ENCODE data around the gene SH3RF3.

The SH3RF3 gene

DNA sequence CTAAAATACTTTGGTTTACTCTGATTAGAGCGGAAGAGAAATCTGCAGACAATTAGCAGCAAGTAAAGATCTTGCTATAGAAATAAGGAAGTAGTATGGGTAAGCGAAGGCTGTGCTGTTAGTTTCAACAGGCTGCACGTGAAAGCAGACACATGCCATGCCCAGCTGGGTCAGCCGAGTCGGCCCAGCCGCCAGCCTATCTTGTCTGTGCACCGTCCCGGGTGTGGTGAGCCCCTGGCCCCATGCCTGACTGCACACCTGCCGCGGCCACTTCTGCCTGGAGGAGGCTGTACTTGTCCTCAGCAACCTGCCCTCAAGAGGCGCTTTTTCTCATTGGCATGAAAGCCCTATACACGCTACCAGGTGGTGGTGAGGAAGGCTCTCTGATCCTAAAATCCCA lies 299.3 kb downstream of the SH3RF3 start:
- DNase-seq, result no peak

DNA sequence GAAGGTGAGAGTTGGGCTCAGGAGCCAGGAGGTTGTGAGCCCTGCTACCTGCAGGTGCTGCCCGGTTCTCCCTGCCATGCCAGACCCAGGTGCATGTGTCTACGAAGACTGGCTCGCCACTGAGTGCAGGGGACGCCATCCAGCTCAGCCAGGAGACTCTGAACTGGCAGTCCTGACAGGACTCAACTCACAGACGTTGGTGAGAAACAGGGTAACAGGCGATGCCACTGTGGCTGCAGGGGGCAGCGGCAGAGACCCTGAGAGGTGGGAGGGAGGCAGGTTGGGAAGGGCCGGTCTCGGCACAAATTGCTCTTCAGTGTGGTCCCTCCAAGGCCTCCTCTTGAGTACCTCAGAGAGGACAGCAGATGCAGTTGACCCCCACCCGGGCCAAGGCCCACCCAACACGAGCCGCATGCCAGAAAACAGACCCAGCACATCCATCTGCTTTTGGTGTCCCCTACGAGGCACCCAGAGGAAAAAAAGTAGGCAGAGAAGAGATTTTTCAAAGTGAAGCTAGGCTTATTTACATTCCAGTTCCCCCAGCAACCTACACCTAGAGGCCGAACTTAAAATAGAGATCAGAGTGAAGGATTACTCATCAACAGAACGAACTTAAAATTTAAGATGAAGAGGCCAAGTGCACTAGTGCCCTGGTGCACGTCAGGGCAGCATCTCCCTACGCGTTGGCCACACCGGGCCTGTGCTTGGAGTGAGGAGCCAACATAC lies 300.0 kb downstream of the SH3RF3 start:
- no peak for DNase-seq

DNA sequence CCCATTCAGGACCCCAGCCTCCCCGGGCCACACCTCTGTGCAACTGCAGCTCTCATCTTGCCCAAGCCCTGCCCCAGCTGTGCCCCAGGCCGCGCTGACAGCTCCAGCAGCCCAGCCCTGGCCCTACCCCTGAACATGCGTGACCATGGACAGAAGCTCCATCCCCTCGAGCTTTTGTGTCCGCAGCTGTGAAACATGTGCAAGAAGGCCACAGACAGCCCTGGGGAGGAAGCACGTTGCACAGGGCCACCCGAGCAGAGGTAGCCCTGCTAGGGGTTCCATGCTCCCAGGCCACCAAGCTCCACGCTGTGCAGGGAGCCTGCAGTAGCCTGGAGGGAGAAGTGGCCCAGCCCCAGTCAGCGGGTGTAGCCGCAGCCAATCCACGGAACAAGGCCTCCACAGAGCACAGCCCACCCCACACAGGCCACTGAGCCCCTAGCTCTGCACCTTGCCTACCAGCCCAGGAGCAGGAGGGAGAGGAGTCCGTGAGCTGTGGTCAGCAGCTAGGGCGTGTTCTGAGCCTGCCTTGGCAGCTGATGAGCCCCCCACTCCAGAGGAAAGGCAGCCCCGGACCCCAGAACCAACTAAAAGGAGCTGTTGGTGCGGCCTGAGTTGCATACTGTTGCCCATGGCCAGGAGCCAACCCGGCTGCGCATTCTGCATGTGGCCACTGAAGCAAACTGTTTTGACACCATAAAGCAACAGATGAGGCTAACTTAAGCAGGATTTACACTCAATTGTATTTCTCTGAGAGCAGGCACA lies 300.7 kb downstream of the SH3RF3 start:
- no peak for DNase-seq

DNA sequence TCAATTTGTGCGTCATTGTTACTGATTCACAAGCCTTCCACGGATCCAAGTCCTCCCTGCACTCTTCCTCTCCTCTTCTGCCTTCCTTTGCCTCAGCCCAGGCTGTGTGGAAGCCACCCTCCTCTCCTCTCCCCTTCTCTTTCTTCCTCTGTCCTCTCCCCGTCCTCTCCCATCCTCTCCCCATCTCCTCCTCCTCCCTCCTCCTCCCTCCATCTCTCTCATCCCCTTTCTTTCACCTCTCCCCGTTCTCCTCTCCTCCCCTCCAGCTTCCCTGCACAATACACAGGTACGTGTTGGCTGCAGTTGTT lies 301.3 kb downstream of the SH3RF3 start:
- no peak for DNase-seq

DNA sequence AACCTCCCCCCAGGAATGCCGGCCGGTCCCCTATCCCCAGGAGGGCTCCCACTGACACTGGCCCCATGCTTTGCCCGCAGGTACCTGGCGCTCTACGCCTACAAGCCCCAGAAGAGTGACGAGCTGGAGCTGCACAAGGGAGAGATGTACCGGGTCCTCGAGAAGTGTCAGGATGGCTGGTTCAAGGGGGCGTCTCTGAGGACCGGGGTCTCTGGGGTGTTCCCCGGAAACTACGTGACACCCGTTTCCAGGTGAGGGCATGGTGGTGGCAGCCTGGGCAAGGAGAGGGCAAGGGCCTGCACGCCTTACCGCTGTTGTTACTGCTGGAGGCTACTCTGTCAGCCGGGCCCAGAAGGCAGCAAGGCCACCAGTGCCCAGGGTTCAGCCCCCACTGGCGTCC lies 303.4 kb downstream of the SH3RF3 start:
- DNase-seq, result no peak

DNA sequence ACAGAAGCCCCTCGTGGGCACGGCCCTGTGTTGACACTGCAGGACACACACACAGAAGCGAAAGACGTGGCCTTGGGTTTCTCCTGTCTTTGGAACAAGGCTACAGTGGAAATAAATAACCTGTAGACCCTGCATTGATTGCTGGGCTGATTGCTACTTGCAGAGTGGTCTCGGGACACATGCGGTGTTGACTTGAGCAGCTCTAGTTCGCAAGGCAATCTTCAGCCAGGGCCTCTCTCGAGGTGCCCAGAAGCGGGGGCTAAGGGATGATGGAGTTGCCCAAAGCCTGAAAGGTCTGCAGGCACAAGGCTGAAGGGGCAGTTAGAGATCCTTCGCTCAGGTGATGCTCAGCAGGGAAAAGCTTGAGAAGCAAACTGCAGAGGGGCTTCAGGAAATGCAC lies 304.5 kb downstream of the SH3RF3 start:
- DNase-seq, result no peak

DNA sequence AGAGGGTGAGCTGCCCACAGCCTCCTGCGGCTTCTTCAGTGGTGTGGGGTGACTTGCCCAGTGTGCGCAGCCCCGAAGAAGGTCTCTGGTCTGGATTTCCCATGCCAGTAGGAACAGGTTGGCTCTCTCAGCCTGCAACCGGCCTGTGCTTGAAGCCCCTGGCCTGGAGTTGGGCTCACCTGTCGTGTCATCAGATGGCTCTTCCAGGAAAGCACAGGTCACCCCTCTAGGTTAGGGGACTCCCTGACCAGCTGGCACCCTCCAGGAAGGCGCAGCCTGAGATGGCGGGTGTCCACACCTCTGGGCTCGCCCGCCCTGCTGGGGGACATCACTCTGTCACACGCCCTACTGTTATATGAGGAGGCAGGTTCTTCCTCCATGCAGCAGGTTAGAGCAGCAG lies 304.9 kb downstream of the SH3RF3 start:
- no peak for DNase-seq

DNA sequence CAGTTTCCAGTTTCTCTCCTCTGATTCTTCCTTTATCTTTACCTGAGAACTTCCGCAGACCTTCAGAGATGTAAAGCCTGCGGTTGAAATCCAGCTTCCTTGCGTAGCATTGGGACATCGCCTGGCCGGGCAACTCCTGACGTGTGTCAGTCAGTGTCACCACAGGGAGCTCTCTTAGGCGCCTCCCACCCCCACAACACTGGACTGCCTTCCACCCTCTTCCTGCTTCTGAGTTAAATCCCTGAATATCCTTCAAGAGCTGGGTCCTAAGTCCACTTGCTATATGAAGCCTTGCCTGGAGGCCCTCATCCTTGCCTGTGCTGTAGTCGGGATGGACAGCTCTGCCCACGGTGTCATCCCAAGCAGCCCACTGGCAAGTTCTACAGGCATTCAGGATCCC lies 305.3 kb downstream of the SH3RF3 start:
- no peak for DNase-seq

DNA sequence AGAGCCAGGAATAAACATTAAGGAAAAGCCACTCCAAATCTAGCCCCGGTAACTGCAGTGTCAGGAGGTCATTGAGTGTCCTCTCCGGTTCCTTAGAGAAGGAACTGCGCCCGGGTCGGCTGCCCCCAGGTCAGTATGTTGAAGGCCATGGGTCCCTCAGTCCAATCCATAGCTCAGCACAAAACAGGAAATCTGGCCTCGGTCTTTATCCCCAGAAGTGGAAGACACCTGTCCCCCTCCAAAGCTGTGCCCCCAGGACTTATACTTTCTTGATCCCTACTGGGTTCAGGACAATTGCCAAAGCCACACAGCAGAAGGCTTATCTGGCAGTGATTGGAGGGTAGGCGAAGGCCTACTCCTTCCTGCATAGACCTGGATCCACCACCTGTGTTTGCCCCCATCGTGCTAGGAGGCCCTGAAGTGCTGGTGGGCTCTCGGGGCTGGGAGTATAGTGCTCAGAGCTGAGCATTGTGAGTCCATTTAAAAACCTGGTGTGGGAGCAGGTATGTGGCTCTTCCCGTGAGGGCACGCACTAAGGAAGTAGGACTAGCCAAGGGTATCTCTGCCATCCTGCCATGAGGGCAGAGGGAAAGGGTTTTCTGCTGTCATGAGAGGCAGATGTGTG lies 306.2 kb downstream of the SH3RF3 start:
- no peak for DNase-seq

DNA sequence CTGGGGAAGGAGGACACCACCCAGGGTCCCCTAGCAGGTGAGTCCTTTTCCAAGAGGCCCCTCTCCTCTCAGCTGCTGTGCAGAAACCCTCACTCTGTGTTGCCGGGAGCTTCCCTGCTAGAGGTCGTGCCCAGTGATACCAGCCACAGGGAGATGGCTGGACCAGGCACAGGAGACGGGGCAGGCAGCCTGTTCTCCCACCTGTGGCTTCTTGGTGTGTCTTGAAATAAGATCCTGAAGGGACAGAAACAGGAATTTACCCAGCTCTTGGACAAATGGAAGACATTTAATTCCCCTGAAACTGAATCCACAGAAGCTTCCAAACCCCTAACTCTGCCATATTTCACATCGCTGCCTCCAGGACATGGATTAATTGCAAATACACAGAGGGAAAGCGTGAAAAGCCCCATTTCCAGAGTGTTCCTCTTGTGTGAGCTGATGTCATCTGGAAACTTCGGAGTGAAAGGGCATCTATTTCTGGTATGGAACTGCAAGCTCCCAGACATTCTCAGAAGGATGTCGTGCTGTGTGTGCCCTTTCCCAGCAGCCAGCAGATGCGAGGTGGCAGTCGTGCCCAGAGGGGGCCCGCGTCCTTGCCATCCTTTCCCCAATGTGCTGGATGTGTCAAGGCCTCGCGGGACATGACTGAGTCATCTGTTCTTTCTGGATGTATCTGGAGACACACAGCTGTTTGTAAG lies 307.0 kb downstream of the SH3RF3 start:
- no peak for DNase-seq

DNA sequence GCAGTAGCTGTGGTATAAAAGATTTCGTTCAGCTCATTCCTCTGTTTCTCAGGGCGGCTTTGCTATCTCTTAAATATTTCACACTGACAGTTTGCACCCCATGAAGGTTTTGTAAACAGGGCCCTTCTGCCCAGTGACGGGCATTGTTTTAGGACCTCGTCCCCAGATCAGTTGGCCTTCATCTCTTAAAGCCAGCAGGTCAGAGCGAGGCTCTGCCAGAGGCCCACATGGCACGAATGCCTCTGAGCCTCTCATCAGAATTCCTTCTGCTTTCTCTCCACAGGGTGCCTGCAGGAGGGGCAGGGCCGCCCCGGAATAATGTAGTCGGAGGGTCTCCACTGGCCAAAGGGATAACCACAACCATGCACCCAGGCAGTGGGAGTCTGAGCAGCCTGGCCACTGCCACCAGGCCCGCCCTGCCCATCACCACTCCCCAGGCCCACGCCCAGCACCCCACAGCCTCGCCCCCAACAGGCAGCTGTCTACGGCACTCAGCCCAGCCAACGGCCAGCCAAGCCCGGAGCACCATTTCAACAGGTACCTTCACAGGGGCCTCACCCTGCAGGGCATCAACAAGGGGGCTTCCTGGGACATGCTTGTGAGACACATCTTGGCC lies 307.7 kb downstream of the SH3RF3 start:
- no peak for DNase-seq

DNA sequence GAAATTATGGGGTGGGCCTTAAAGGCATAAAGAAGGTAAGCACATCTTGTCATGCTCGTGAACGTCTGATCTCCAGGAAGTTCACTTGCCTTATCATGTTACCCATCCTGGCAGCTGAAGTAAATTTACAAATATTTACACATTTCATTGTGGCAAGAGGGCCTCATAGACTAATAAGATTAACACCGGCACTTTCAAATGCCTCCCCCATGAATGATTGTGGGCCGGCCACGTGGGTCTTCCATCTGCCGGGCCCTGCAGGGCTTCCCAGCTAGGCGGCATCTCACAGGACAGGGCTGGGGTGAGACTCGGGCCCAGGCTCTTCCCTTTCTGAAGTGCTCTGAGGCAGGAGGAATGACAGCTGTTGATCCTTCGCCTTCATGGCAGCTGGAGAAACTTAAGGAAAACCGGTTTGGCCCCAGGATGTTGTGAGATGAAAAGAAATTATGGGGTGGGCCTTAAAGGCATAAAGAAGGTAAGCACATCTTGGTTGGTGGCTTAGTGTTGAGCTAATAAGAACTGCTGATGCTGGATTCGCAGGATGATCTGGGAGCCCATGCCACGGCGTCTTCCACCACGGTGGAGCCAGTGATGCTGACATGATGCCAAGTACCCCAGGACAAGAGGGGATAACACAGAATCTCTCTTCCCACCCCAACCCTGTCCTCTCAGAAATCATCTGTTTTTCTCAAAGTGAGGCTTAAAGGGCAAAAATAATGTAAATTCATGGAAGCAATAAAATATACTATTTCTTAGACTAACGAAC lies 308.5 kb downstream of the SH3RF3 start:
- no peak for DNase-seq

DNA sequence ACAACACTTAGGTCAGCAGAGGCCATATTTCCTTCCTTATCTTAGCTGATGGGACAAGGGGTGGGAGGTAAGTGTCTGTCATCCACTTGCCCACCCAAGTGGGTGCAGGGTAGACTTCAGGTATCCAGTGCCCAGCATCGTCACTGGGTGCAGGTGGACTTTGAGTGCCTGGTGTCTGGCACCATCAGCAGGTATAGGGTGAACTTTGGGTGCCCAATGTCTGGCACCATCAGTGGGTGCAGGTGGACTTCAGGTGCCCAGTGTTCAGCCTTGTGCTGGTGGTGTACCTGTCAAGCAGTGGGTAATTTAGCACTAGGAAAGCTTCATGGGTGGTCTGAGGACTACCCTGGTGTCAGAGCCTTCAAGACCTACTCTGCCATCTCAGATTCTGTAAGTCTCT lies 309.1 kb downstream of the SH3RF3 start:
- no peak for DNase-seq

DNA sequence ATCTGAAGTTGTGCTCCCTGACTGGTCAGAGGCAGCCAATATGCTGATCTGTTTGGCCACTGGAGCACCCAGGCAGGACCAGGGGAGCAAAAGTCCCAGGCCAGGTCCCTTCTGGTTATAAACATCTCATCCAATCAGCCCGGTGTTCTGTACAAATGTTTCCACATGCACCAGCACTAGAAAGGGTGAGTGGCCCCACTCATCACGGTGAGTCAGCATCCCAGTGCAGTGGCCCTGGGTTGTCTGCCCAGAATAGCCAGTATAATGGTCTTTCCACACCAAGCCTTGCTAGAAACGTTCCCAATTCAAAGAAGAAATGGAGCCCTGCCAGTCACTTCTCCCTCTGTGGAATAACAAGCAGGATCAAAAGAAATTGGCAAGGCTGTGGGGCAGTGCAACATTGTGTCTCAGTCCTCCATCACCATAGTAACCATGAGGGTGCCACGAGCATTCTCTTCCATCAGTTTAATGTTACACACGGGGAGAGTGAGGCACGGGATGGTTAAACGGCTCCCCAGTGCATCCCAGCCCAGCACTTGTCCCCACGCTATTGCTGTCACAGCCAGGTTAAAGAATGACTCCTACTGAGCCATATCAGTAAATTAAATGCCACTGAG lies 309.9 kb downstream of the SH3RF3 start:
- DNase-seq, result no peak

DNA sequence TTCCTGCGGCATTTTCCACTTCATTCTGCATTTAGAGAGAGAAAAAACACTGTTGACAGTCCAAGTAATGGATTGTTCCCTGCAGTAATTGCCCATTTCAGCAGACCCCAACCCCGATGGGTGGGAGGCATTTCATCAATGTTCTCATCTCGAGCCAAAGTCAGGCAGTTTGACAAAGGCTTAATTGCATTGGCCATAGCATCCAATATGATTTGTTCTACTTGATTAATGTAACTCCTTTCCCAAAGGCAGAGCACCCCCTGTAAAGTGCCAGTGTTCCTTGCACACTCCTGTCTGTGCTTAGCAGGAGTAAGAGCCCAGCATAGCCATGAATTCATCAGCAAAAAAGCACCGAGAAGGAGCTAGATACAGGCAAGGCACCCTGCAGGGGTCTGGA lies 310.4 kb downstream of the SH3RF3 start:
- no peak for DNase-seq

DNA sequence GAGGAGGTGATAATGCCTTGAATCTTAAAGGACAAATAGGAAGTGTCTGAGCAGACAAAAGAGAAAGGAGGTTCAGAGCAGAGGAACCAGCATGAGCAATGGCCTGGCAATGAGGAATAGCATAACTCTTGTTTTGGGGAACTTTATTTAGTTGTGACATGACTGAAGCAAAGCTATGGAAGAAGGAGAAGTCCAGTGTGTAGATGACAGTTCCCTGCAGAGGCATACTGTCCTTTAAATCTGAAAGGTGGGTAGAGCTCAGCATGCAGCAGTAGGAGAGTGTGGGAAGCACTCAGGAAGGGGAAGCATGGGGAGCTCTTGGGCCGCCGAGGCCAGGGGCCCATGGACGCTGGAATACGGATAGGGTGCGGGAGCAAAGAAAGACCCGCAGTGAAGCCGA lies 311.0 kb downstream of the SH3RF3 start:
- DNase-seq, result no peak

DNA sequence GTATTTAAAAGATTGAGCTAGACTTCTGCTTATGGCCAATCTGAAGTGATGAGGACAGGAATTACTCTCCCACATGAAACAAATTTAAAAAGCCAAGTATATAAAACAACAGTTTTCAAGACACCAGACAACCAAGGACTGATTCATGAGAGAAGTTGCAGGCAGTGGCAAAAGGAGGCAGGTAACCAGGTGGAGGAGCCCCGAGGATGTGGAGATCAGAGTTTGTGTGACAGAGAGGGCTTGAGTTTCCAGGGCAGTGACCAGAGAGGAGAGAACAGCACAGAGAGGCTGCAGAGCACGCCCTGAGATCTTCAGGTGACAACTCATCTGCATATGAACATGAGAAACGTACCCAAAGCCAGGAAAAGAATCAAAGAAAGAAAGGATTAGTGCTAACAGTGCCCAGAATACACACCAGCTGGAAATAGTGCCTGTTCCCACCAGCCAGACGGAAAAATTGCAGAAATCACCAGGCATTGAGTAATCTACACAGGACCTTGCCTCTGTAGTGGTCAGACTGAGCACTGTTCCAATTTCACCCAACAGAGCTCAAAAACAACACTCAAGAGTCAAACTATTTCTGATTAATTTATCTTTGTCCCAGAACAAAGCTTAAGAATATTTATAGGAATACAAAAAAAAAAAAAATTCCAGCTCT lies 311.6 kb downstream of the SH3RF3 start:
- DNase-seq, result no peak

DNA sequence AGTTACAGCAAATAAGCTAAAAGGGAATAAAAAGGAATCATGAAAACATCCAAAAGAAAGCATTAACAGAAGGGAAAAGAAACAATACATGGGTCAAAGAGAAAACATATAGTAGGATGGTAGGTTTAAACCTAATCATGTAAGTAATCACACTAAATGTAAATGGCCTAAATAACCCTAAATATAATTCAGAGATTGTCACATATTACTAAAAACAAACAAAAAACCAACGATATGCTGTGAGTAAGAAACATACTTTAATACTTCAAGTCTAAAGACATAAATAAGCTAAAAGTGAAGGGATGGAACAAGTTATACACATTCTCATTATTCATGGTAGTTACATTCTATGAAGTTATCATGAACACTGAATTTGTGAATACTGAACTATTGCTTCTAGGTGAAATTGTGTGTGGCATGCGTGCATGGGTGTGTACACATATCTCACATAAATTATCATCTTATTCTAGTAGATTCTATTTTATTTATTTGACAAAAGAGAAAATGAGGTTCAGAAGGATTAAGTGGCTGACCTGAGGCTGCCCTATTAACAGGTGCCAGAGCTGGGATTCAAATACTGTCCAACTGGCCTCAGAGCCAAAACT lies 313.8 kb downstream of the SH3RF3 start:
- DNase-seq, result no peak

DNA sequence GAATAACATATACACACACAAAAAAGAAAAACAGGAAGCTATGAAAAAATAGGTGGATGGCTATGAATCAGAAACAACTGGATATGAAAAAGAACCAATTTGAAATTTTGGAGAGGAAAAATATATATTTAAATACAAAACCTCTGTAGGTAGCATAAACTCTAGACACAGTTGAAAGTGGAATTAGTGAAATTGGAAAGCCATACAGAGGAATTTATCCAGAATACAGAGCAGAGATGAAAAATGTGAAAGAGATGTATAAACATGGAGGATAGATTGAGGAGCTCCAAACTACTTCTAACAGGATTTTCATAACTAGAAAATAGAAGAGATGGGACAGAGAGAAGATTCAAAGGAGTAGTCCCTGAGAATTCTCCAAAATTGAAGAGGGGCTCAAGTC lies 315.9 kb downstream of the SH3RF3 start:
- DNase-seq, result no peak

DNA sequence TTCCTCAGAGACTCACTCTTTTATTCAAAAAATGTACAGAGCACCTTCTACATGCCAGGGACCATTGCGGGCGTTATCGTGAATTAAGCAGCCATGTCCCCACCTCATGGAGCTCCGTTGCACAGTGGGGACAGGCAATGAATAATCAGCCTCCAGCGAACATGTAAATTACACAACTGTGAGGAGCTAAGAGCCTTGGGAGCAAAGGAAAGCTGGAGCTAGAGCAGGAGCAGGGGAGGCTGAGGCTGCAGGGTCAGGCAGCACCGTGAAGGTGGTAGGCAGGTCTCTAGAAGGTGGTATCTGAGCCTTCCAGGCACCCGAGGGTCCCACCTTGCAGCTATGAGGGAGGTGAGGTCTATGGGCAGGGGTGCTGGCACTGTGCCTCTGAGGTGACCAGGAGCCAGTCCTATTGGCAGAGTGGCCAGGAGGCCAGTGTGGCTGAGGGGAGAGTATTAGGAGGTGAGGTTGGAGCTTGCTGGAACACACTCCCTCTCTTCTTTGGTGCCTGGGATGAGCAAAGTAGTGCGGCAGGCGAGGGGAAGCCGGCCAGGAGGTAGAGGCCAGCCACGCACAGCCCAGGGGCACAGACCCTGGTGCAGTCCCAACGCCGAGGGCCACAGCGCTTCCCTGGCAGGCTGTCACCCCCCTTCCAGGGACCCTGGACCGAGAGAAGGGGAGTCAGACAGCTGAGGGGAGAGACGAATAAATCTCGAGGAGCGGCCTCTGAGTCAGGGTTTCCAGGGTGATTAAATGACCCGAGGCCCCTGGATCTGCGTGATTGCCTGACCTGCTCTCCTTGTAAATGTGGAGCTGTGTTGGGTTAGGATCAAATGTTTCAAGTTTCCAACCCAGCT lies 317.5 kb downstream of the SH3RF3 start:
- no peak for DNase-seq

Measured in hematopoietic multipotent progenitor cell treated with erythropoietin and hydrocortisone succinate and interleukin-3 and kit ligand, for 6 days (in vitro differentiated cells).